GM12892 (cell line): ENCODE data around the gene ALOXE3.

Experiments used
- POLR2A ChIP-seq: IDR thresholded peaks from 2 replicates; pipeline ENCODE4 v1.6.1; 2011; ENCODE audit warnings: low read depth, low read length, control low read depth
- POLR2AphosphoS5 ChIP-seq: IDR thresholded peaks from 2 replicates; pipeline ENCODE4 v1.6.1; 2011; ENCODE audit warnings: low read depth, low read length, control low read depth
- TAF1 ChIP-seq: IDR thresholded peaks from 2 replicates; pipeline ENCODE4 v1.6.1; 2011; ENCODE audit warnings: low read depth, mild to moderate bottlenecking, control low read depth, low read length, borderline replicate concordance

DNA sequence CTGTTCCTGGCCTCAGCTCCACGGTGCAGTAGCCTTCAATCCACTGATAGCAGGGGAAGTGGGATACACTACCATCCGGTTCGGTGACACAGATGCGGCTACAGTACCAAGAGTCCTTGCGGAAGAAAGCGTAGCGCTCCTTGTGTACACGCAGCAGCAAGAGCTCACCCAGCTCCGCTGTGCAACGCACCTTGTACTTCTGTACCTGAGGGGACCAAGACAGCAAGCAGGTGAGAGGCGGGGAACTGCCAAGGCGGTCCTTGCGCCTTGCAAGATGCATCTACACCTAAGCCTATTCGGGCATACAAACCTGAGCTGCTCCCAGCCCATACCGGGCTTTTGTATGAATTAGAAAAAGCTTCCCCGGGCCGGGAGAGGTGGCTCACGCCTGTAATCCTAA, 1.5 kb downstream of the ALOXE3 start:
- TF ChIP-seq POLR2A: no peak
- TF ChIP-seq POLR2AphosphoS5: no peak
- TF ChIP-seq TAF1: no peak
